ENCODE results near the gene TMEM174. TPM values are rescaled to one million over a fixed set of nuclear protein-coding genes. Genes with fewer than 3 reads are reported as not detected.
A peak's percentile ranks its signal among the peaks of the same experiment; 100 is the strongest.
"Not testable (repeated sequence)": the region's sequence is repeated elsewhere in the genome, so short reads cannot be mapped to it uniquely, and the experiment has no call there.

TMEM174 gene
- total RNA-seq, 3 donors from 2014 or later, result not detected

- peaks cover 0 to 3% of the 10 kb centered on the region in 2 donors for H3K27me3 ChIP-seq
- no peaks in the 10 kb centered on the region for H3K36me3 ChIP-seq
- intact Hi-C loops (cut with DNase I; ENCODE audit: low total_unique reads), result no loop called here
- H3K27ac ChIP-seq, result no peak overlapping the region
- H3K4me1 ChIP-seq, result no peaks in the 10 kb centered on the region
- H3K9me3 ChIP-seq, result no peaks in the 10 kb centered on the region
- no peak overlapping the region for H3K4me3 ChIP-seq
- DNase-seq (ENCODE audit: low spot score in 2 of 2), result no peak
- no peak for TF ChIP-seq POLR2AphosphoS5 (IDR thresholded peaks at IDR 0.05)
- no peak for TF ChIP-seq POLR2A (IDR thresholded peaks at IDR 0.05)
- TF ChIP-seq CTCF (IDR thresholded peaks at IDR 0.05), result no peak
These were observed 26.7 kb downstream of the TMEM174 start for GRCh38 chr5:73199671-73200070.

DNA sequence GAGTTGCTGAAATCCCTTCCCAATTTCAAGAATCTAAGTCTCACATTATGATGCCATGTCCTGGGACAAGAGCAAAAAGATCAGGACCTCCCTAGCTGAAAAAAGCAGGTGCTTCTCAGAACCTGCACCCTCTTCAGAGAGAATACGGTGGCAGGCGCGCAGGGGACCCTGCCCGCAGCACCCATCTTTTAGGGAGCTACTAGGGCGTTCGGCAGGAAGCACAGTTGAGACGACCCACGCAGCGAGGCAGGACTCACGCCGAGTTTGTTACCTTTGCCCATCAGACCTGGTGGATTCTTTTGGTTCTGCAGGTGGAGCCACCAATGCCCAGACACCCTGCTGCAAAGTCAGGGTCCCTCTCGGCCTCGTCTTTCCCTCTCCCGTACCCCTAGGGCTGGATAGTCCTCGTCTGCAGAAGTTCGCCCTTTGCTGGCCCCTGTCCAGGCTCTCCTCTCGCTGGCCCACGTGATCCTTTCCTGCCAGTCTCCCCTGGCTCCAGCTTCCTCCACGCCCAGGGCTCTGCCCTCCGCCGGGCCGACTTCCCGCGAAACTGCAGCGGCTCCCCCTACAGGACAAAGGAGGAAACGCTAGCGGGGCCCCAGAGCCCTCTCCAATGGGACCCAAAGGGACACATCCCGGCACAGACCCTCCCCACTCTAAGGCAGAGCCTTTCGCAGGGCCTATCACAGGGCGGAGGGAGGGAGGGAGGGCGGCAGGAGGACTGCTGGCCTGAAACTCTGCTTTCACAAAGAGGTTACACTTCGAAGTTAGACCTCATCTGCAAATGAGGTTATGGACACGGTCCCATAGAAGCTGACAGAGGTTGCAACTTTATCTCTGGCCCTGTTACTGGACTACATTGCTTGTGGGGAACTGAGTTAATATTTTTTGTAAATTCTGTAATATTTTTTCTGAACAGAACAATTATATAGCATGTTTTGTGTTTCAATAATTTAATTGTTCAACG, 28.8 kb downstream of the TMEM174 start:
- Histone ChIP-seq H3K27ac (no peak overlapping the region), H3K4me1 (no peaks in the 10 kb centered on the region), H3K9me3 (no peaks in the 10 kb centered on the region), H3K36me3 (no peaks in the 10 kb centered on the region), H3K27me3 (peaks cover 0 to 12% of the 10 kb centered on the region in 2 donors), H3K4me3 (peak overlapping the region in 1 of 3 donors; percentile 6)
- intact Hi-C loops (cut with DNase I; ENCODE audit: low total_unique reads), result no loop called here
- TF ChIP-seq POLR2AphosphoS5 (IDR thresholded peaks at IDR 0.05) (no peak), CTCF (IDR thresholded peaks at IDR 0.05) (peak; percentile 7 to 56 (median 37)), POLR2A (IDR thresholded peaks at IDR 0.05) (no peak)
- peak; percentile 22 to 74 for DNase-seq (ENCODE audit: low spot score in 2 of 2)

GRCh38 chr5:73204332-73204731, 31.3 kb downstream of the TMEM174 start:
- DNase-seq (ENCODE audit: low spot score in 2 of 2), result no peak
- H3K4me3 ChIP-seq, result no peak overlapping the region
- peaks cover 4 to 7% of the 10 kb centered on the region in 2 donors for H3K9me3 ChIP-seq
- H3K36me3 ChIP-seq, result no peaks in the 10 kb centered on the region
- intact Hi-C loops (cut with DNase I; ENCODE audit: low total_unique reads), result no loop called here
- H3K27ac ChIP-seq, result no peak overlapping the region
- H3K4me1 ChIP-seq, result no peaks in the 10 kb centered on the region
- TF ChIP-seq CTCF (IDR thresholded peaks at IDR 0.05) (no peak), POLR2AphosphoS5 (IDR thresholded peaks at IDR 0.05) (no peak)
- H3K27me3 ChIP-seq, result peaks cover 0 to 12% of the 10 kb centered on the region in 2 donors

GRCh38 chr5:73204733-73205132, 31.7 kb downstream of the TMEM174 start:
- Histone ChIP-seq H3K27ac (no peak overlapping the region), H3K4me1 (no peaks in the 10 kb centered on the region), H3K27me3 (peaks cover 0 to 12% of the 10 kb centered on the region in 2 donors), H3K4me3 (no peak overlapping the region), H3K9me3 (peaks cover 4 to 7% of the 10 kb centered on the region in 2 donors), H3K36me3 (no peaks in the 10 kb centered on the region)
- no peak for DNase-seq (ENCODE audit: low spot score in 2 of 2)
- TF ChIP-seq POLR2AphosphoS5 (IDR thresholded peaks at IDR 0.05) (no peak), POLR2A (IDR thresholded peaks at IDR 0.05) (no peak), CTCF (IDR thresholded peaks at IDR 0.05) (no peak)
- intact Hi-C loops (cut with DNase I; ENCODE audit: low total_unique reads), result no loop called here

GRCh38 chr5:73205305-73205704, 32.3 kb downstream of the TMEM174 start:
- TF ChIP-seq POLR2A (IDR thresholded peaks at IDR 0.05) (no peak), CTCF (IDR thresholded peaks at IDR 0.05) (no peak), POLR2AphosphoS5 (IDR thresholded peaks at IDR 0.05) (no peak)
- intact Hi-C loops (cut with DNase I; ENCODE audit: low total_unique reads), result no loop called here
- H3K9me3 ChIP-seq, result peaks cover 4 to 7% of the 10 kb centered on the region in 2 donors

GRCh38 chr5:73207239-73207638, 34.2 kb downstream of the TMEM174 start:
- H3K27ac ChIP-seq; DNase-seq (ENCODE audit: low spot score in 2 of 2); H3K9me3 ChIP-seq; H3K4me1 ChIP-seq; H3K4me3 ChIP-seq; intact Hi-C loops (cut with DNase I; ENCODE audit: low total_unique reads); H3K36me3 ChIP-seq: not testable (repeated sequence)
- peaks cover 0 to 12% of the 10 kb centered on the region in 2 donors for H3K27me3 ChIP-seq

More at GRCh38 chr5:73205305-73205704, 32.3 kb downstream of the TMEM174 start:
- Histone ChIP-seq H3K27ac (no peak overlapping the region), H3K4me3 (no peak overlapping the region), H3K36me3 (no peaks in the 10 kb centered on the region), H3K4me1 (no peaks in the 10 kb centered on the region), H3K27me3 (peaks cover 0 to 12% of the 10 kb centered on the region in 2 donors)
- DNase-seq (ENCODE audit: low spot score in 2 of 2), result no peak

DNA sequence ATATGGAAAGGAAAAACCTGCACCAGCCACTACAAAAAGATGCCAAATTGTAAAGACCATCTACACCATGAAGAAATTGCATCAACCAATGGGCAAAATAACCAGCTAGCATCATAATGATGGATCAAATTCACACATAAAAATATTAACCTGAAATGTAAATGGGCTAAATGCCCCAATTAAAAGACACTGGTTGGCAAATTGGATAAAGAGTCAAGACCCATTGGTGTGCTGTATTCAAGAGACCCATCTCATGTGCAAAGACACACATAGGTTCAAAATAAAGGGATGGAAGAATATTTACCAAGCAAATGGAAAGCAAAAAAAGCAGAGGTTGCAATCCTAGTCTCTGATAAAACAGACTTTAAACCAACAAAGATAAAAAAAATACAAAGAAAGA, 36.1 kb downstream of the TMEM174 start:
- H3K36me3 ChIP-seq; intact Hi-C loops (cut with DNase I; ENCODE audit: low total_unique reads); H3K4me3 ChIP-seq; DNase-seq (ENCODE audit: low spot score in 2 of 2); H3K27ac ChIP-seq; H3K4me1 ChIP-seq; H3K9me3 ChIP-seq: not testable (repeated sequence)
- H3K27me3 ChIP-seq, result peaks cover 0 to 18% of the 10 kb centered on the region in 2 donors

Data from breast epithelium (tissue), 4 donors.